ENCODE results near the gene CCM2.
A peak's percentile ranks its signal among the peaks of the same experiment; 100 is the strongest.

The CCM2 gene

GRCh38 chr7:45105588-45106188 lies 105.7 kb downstream of the CCM2 start:
- Histone ChIP-seq H3K27ac (ENCODE audit: low read depth, low read length) (no peak overlapping the region), H4K91ac (ENCODE audit: low read depth, low read length) (no peak overlapping the region), H3K27me3 (ENCODE audit: insufficient read depth, low read length) (no peaks in the 10 kb centered on the region), H4K8ac (ENCODE audit: low read depth, low read length) (no peak overlapping the region), H2BK5ac (ENCODE audit: low read depth, low read length, poor library complexity) (no peak overlapping the region), H2AK5ac (ENCODE audit: low read length) (no peak overlapping the region), H3K4ac (ENCODE audit: low read depth, low read length) (no peak overlapping the region), H2BK12ac (ENCODE audit: low read length) (no peak overlapping the region), H2AFZ (ENCODE audit: insufficient read depth, low read length, poor library complexity) (no peak overlapping the region), H3K79me1 (ENCODE audit: low read length) (no peaks in the 10 kb centered on the region), H2BK120ac (ENCODE audit: insufficient read depth, low read length, poor library complexity) (no peak overlapping the region), H3K9me3 (ENCODE audit: insufficient read depth, low read depth, low read length) (no peaks in the 10 kb centered on the region), H3K18ac (ENCODE audit: low read length) (no peak overlapping the region), H3K23ac (ENCODE audit: low read length) (no peak overlapping the region), H3K14ac (ENCODE audit: low read length) (no peak overlapping the region), H3K4me3 (ENCODE audit: low read depth, low read length) (no peak overlapping the region), H3K36me3 (ENCODE audit: control insufficient read depth in 1 of 2, insufficient read depth in 2 of 2, low read length in 2 of 2) (peaks cover 71 to 81% of the 10 kb centered on the region in 2 experiments), H3K4me1 (ENCODE audit: control insufficient read depth in 1 of 2, insufficient read depth in 2 of 2, low read length in 2 of 2) (no peaks in the 10 kb centered on the region), H3K9ac (ENCODE audit: low read length) (no peak overlapping the region), H3K79me2 (ENCODE audit: control insufficient read depth, insufficient read depth, low read length, poor library complexity) (no peaks in the 10 kb centered on the region), H4K12ac (ENCODE audit: low read depth, low read length) (no peak overlapping the region), H3K4me2 (ENCODE audit: low read length) (no peak overlapping the region)
- WGBS (ENCODE audit: extremely low coverage, insufficient coverage, insufficient read length), result no CpG with 5 or more reads among the region's 8 CpGs
- no peak for DNase-seq

GRCh38 chr7:45106820-45107219 lies 106.8 kb downstream of the CCM2 start:
- Histone ChIP-seq H2BK120ac (ENCODE audit: insufficient read depth, low read length, poor library complexity) (no peak overlapping the region), H3K14ac (ENCODE audit: low read length) (no peak overlapping the region), H2BK12ac (ENCODE audit: low read length) (no peak overlapping the region), H3K79me1 (ENCODE audit: low read length) (peaks cover 4% of the 10 kb centered on the region), H3K4ac (ENCODE audit: low read depth, low read length) (no peak overlapping the region), H3K79me2 (ENCODE audit: control insufficient read depth, insufficient read depth, low read length, poor library complexity) (peaks cover 2% of the 10 kb centered on the region), H2AK5ac (ENCODE audit: low read length) (no peak overlapping the region), H2BK5ac (ENCODE audit: low read depth, low read length, poor library complexity) (no peak overlapping the region), H4K91ac (ENCODE audit: low read depth, low read length) (no peak overlapping the region), H3K4me1 (ENCODE audit: control insufficient read depth in 1 of 2, insufficient read depth in 2 of 2, low read length in 2 of 2) (no peaks in the 10 kb centered on the region), H3K4me2 (ENCODE audit: low read length) (no peak overlapping the region), H3K9ac (ENCODE audit: low read length) (no peak overlapping the region), H2AFZ (ENCODE audit: insufficient read depth, low read length, poor library complexity) (no peak overlapping the region), H3K36me3 (ENCODE audit: control insufficient read depth in 1 of 2, insufficient read depth in 2 of 2, low read length in 2 of 2) (peaks cover 60 to 70% of the 10 kb centered on the region in 2 experiments), H3K4me3 (ENCODE audit: low read depth, low read length) (no peak overlapping the region), H3K27ac (ENCODE audit: low read depth, low read length) (no peak overlapping the region), H3K18ac (ENCODE audit: low read length) (no peak overlapping the region), H4K12ac (ENCODE audit: low read depth, low read length) (no peak overlapping the region), H3K23ac (ENCODE audit: low read length) (no peak overlapping the region), H3K27me3 (ENCODE audit: insufficient read depth, low read length) (no peaks in the 10 kb centered on the region), H3K9me3 (ENCODE audit: insufficient read depth, low read depth, low read length) (no peaks in the 10 kb centered on the region), H4K8ac (ENCODE audit: low read depth, low read length) (no peak overlapping the region)
- no peak for DNase-seq
- WGBS (ENCODE audit: extremely low coverage, insufficient coverage, insufficient read length), result no CpG with 5 or more reads among the region's 8 CpGs

GRCh38 chr7:45107356-45107755 lies 107.4 kb downstream of the CCM2 start:
- Histone ChIP-seq H3K79me1 (ENCODE audit: low read length) (peaks cover 4% of the 10 kb centered on the region), H4K8ac (ENCODE audit: low read depth, low read length) (no peak overlapping the region), H3K36me3 (ENCODE audit: control insufficient read depth in 1 of 2, insufficient read depth in 2 of 2, low read length in 2 of 2) (peaks cover 55 to 65% of the 10 kb centered on the region in 2 experiments), H3K9ac (ENCODE audit: low read length) (no peak overlapping the region), H3K14ac (ENCODE audit: low read length) (no peak overlapping the region), H3K4ac (ENCODE audit: low read depth, low read length) (no peak overlapping the region), H3K27me3 (ENCODE audit: insufficient read depth, low read length) (no peaks in the 10 kb centered on the region), H3K23ac (ENCODE audit: low read length) (no peak overlapping the region), H3K9me3 (ENCODE audit: insufficient read depth, low read depth, low read length) (no peaks in the 10 kb centered on the region), H3K4me2 (ENCODE audit: low read length) (no peak overlapping the region), H2BK120ac (ENCODE audit: insufficient read depth, low read length, poor library complexity) (no peak overlapping the region), H3K27ac (ENCODE audit: low read depth, low read length) (no peak overlapping the region), H3K18ac (ENCODE audit: low read length) (no peak overlapping the region), H2AK5ac (ENCODE audit: low read length) (no peak overlapping the region), H4K12ac (ENCODE audit: low read depth, low read length) (no peak overlapping the region), H2BK12ac (ENCODE audit: low read length) (no peak overlapping the region), H2BK5ac (ENCODE audit: low read depth, low read length, poor library complexity) (no peak overlapping the region), H3K79me2 (ENCODE audit: control insufficient read depth, insufficient read depth, low read length, poor library complexity) (peaks cover 2% of the 10 kb centered on the region), H4K91ac (ENCODE audit: low read depth, low read length) (no peak overlapping the region), H3K4me1 (ENCODE audit: control insufficient read depth in 1 of 2, insufficient read depth in 2 of 2, low read length in 2 of 2) (no peaks in the 10 kb centered on the region), H2AFZ (ENCODE audit: insufficient read depth, low read length, poor library complexity) (no peak overlapping the region), H3K4me3 (ENCODE audit: low read depth, low read length) (no peak overlapping the region)
- DNase-seq, result no peak
- WGBS (ENCODE audit: extremely low coverage, insufficient coverage, insufficient read length), result no CpG with 5 or more reads among the region's 3 CpGs

- Histone ChIP-seq H3K4ac (ENCODE audit: low read depth, low read length) (peak overlapping the region; percentile 34), H3K18ac (ENCODE audit: low read length) (peak overlapping the region; percentile 17), H3K27ac (ENCODE audit: low read depth, low read length) (no peak overlapping the region)
Measured at GRCh38 chr7:45108863-45109262, 108.9 kb downstream of the CCM2 start.

More at GRCh38 chr7:45108863-45109262, 108.9 kb downstream of the CCM2 start:
- no peak overlapping the region for H2BK12ac ChIP-seq (ENCODE audit: low read length)
- H3K36me3 ChIP-seq (ENCODE audit: control insufficient read depth in 1 of 2, insufficient read depth in 2 of 2, low read length in 2 of 2), result peaks cover 42 to 50% of the 10 kb centered on the region in 2 experiments
- H3K9ac ChIP-seq (ENCODE audit: low read length), result no peak overlapping the region
- no peak overlapping the region for H4K91ac ChIP-seq (ENCODE audit: low read depth, low read length)
- DNase-seq, result no peak
- peaks cover 2% of the 10 kb centered on the region for H3K79me2 ChIP-seq (ENCODE audit: control insufficient read depth, insufficient read depth, low read length, poor library complexity)
- H3K4me2 ChIP-seq (ENCODE audit: low read length), result no peak overlapping the region
- H2BK5ac ChIP-seq (ENCODE audit: low read depth, low read length, poor library complexity), result no peak overlapping the region
- H3K4me3 ChIP-seq (ENCODE audit: low read depth, low read length), result no peak overlapping the region
- H3K9me3 ChIP-seq (ENCODE audit: insufficient read depth, low read depth, low read length), result no peaks in the 10 kb centered on the region
- H4K12ac ChIP-seq (ENCODE audit: low read depth, low read length), result no peak overlapping the region
- no peak overlapping the region for H3K23ac ChIP-seq (ENCODE audit: low read length)
- H3K14ac ChIP-seq (ENCODE audit: low read length), result no peak overlapping the region
- H3K4me1 ChIP-seq (ENCODE audit: control insufficient read depth in 1 of 2, insufficient read depth in 2 of 2, low read length in 2 of 2), result no peaks in the 10 kb centered on the region
- no peak overlapping the region for H2BK120ac ChIP-seq (ENCODE audit: insufficient read depth, low read length, poor library complexity)
- H3K79me1 ChIP-seq (ENCODE audit: low read length), result peaks cover 4% of the 10 kb centered on the region
- no peak overlapping the region for H2AK5ac ChIP-seq (ENCODE audit: low read length)
- H3K27me3 ChIP-seq (ENCODE audit: insufficient read depth, low read length), result no peaks in the 10 kb centered on the region
- no peak overlapping the region for H2AFZ ChIP-seq (ENCODE audit: insufficient read depth, low read length, poor library complexity)
- H4K8ac ChIP-seq (ENCODE audit: low read depth, low read length), result no peak overlapping the region
- no CpG with 5 or more reads among the region's 8 CpGs for WGBS (ENCODE audit: extremely low coverage, insufficient coverage, insufficient read length)

All from trophoblast cell (in vitro differentiated cells and primary cell).